A549 (cell line): ENCODE data around the gene FRS2. TPM values are rescaled to one million over a fixed set of nuclear protein-coding genes. Genes with fewer than 3 reads are reported as not detected.

ENCODE experiments used
- polyA plus RNA-seq, 4 experiments: library from polyadenylated mRNA; depleted of rRNA in 3 of 4; stranded (reverse); fragments of >200 nt; fragmentation: RNase III in 1 of 4; extraction: RNeasy Plus Mini Kit Qiagen cat#74134 plus additional on column Dnase treatment in 1 of 4; gene quantifications; 2 replicates in 3 of 4; 3 replicates in 1 of 4; pipeline ENCODE4 v1.2.3, GENCODE V29; 2011 to 2017
- small RNA-seq, 6 experiments: library from RNA; depleted of rRNA; stranded (forward); fragments of <200 nt; gene quantifications; one replicate each; pipeline ENCODE3, GENCODE V24; 2012

Gene FRS2
- polyA plus RNA-seq, 2 of the 4 experiments (the other 2 are of a cell fraction), result 14.9 to 28.6 TPM

Small RNA genes lying within 50 kb of the gene (small RNA-seq; reads per million reads assigned to genes)
- 0 to 2.4 (median 0) reads per million in 6 experiments for gene MIR3913-1

Other genes with a start within 250 kb of the FRS2 start
- 55.0 and 77.2 TPM in 2 replicates for gene CPSF6, start 230.8 kb upstream of the FRS2 start, polyA plus RNA-seq (2011; rRNA removed)
- 80.8 to 89.3 TPM (median 84.3 TPM) in 3 replicates for gene CPSF6, start 230.8 kb upstream of the FRS2 start, polyA plus RNA-seq (2017; fragmentation: RNase III; extraction: RNeasy Plus Mini Kit Qiagen cat#74134 plus additional on column Dnase treatment)
- gene LYZ, start 122.0 kb upstream of the FRS2 start, polyA plus RNA-seq (2011; rRNA removed), result 0.12 TPM in 2 replicates
- gene LYZ, start 122.0 kb upstream of the FRS2 start, polyA plus RNA-seq (2017; fragmentation: RNase III; extraction: RNeasy Plus Mini Kit Qiagen cat#74134 plus additional on column Dnase treatment), result not detected in 3 replicates
- gene YEATS4, start 110.6 kb upstream of the FRS2 start, polyA plus RNA-seq (2011; rRNA removed), result 43.4 and 70.1 TPM in 2 replicates
- 40.6 to 42.2 TPM (median 41.7 TPM) in 3 replicates for gene YEATS4, start 110.6 kb upstream of the FRS2 start, polyA plus RNA-seq (2017; fragmentation: RNase III; extraction: RNeasy Plus Mini Kit Qiagen cat#74134 plus additional on column Dnase treatment)
- 492 and 548 TPM in 2 replicates for gene CCT2, start 115.1 kb downstream of the FRS2 start, polyA plus RNA-seq (2011; rRNA removed)
- gene CCT2, start 115.1 kb downstream of the FRS2 start, polyA plus RNA-seq (2017; fragmentation: RNase III; extraction: RNeasy Plus Mini Kit Qiagen cat#74134 plus additional on column Dnase treatment), result 437 to 442 TPM (median 441 TPM) in 3 replicates
- not detected in 2 replicates for gene LRRC10, start 140.5 kb downstream of the FRS2 start, polyA plus RNA-seq (2011; rRNA removed)
- not detected in 3 replicates for gene LRRC10, start 140.5 kb downstream of the FRS2 start, polyA plus RNA-seq (2017; fragmentation: RNase III; extraction: RNeasy Plus Mini Kit Qiagen cat#74134 plus additional on column Dnase treatment)
- gene BEST3, start 228.9 kb downstream of the FRS2 start, polyA plus RNA-seq (2011; rRNA removed), result 0.57 and 0.61 TPM in 2 replicates
- 0.78 to 1.2 TPM (median 0.93 TPM) in 3 replicates for gene BEST3, start 228.9 kb downstream of the FRS2 start, polyA plus RNA-seq (2017; fragmentation: RNase III; extraction: RNeasy Plus Mini Kit Qiagen cat#74134 plus additional on column Dnase treatment)